Adrenal gland (tissue), 12 donors: Measurements from ENCODE around the gene NPAS3. TPM values are rescaled to one million over a fixed set of nuclear protein-coding genes. Genes with fewer than 3 reads are reported as not detected.

Source experiments
- DNase-seq, 7 donors: peaks; one replicate each; pipeline ENCODE4 v3.0.0-alpha.2; 2019 to 2020
- H3K27ac ChIP-seq, 5 donors: fragments of 200-600 bp; sonication (generic) in 4 of 5; 1 replicate in 3 of 5; 2 replicates in 2 of 5; pipeline versions ENCODE4 v1.5.1 to v1.8.0; 2016 to 2020; ENCODE audit warnings: mild to moderate bottlenecking in 1 of 5
- H3K27me3 ChIP-seq: fragments of 200-600 bp; 2 replicates; pipeline ENCODE4 v1.8.0; 2021
- H3K36me3 ChIP-seq, 2 donors: fragments of 200-600 bp; replicated peaks in 1 of 2; 1 replicate in 1 of 2; 2 replicates in 1 of 2; pipeline versions ENCODE4 v1.5.1 to v1.8.0; 2018 to 2022
- H3K4me1 ChIP-seq, 2 donors: fragments of 200-600 bp; replicated peaks in 1 of 2; 1 replicate in 1 of 2; 2 replicates in 1 of 2; pipeline versions ENCODE4 v1.5.1 to v1.8.0; 2018 to 2021
- H3K4me3 ChIP-seq, 4 donors: fragments of 200-600 bp; sonication (generic) in 3 of 4; one replicate each; pipeline ENCODE4 v1.5.1; 2016 to 2018
- H3K9me3 ChIP-seq, 3 donors: fragments of 200-600 bp; sonication (generic) in 1 of 3; replicated peaks in 1 of 3; 1 replicate in 2 of 3; 2 replicates in 1 of 3; pipeline versions ENCODE4 v1.5.1 to v1.8.0; 2016 to 2021
- CTCF ChIP-seq, 6 experiments: fragments of 450-650 bp in 4 of 6; fragments of 200-600 bp in 2 of 6; sonication (generic) in 1 of 6; IDR thresholded peaks; 1 replicate in 5 of 6; 2 replicates in 1 of 6; pipeline versions ENCODE4 v1.5.1 to v1.8.0; 2016 to 2021; ENCODE audit warnings: antibody characterized with exemption in 6 of 6, mild to moderate bottlenecking in 2 of 6, moderate library complexity in 1 of 6
- POLR2A ChIP-seq, 2 donors: fragments of 450-650 bp; IDR thresholded peaks; one replicate each; pipeline ENCODE4 v1.6.1; 2017; ENCODE audit warnings: antibody characterized with exemption in 2 of 2, mild to moderate bottlenecking in 2 of 2, moderate library complexity in 1 of 2
- WGBS, 4 donors: extraction: QIAGEN DNeasy Blood & Tissue Kit in 2 of 4; methylation state at CpG; one replicate each; pipeline versions ENCODE4 v1.1.5 to v1.1.7; 2013 to 2017; 5-methylcytosine and 5-hydroxymethylcytosine counted together
- intact Hi-C, 2 donors: fragments of 100-400 bp; cut with DNase I; formaldehyde crosslinking; loops; one replicate each; pipeline versions ENCODE4 v1.14.1 to v1.15.0; 2022 to 2023
- polyA plus RNA-seq, 3 donors: library from polyadenylated mRNA; stranded (reverse); fragments of 200-250 nt in 2 of 3; fragments of 350-450 nt in 1 of 3; fragmentation: Illumina TruSeq in 1 of 3; extraction: RNeasy Lipid Tissue Mini Kit (QIAGEN cat#74804) in 1 of 3; gene quantifications; one replicate each; pipeline ENCODE4 v1.2.3, GENCODE V29; 2013 to 2014
- total RNA-seq, 9 donors: library from RNA; depleted of rRNA in 4 of 9; stranded (reverse); fragments of >200 nt in 4 of 9; fragments of 120-200 nt in 1 of 9; fragmentation: NEBNext Ultra II Directional in 1 of 9; extraction: Animal tissue kit (Norgen Biotek cat#: 25700) in 1 of 9; gene quantifications; one replicate each; pipeline versions ENCODE4 v1.1.0 to v1.2.4, GENCODE V29; 2013 to 2023
- donor health status: healthy with polysubstance abuse.
- donor health status: Bipolar disorder and iron deficiency.
- donor health status: DM: yes; HTN: yes; CAD: no.
- donor health status: DM: no; HTN: no; CAD: no.
- donor health status: DM: no; HTN: no; CAD: no.
- donor health status: DM: yes; HTN: yes; CAD: no.

NPAS3 gene
- total and polyA plus RNA-seq, 12 donors = 0.36 to 7.5 (median 1.5) TPM

DNA sequence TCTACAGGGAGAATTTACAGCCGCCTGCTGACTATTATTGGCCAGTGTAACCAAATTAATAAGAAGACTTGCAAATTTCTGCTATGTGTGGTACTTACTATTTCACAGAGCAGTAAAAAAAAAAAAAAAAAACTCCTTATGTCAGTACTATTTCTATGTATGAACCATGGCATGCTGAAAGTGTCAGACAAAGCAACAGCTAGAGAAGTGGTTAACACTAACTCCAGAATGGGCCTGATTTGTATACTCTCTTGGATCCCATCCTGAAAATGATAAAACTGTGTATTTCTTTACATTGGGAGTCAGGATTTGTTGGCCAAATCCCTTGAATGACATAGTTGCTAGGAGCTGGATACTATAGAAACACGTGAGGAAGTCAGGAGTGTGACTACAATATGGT, 595.4 kb downstream of the NPAS3 start:
- 90 to 97% (median 93%) methylated on average over 2 of the region's 2 CpGs for WGBS, 4 donors

GRCh38 chr14:33534632-33535031, 596.0 kb downstream of the NPAS3 start:
- H3K27me3 ChIP-seq = no peaks in the 10 kb centered on the region
- H3K27ac ChIP-seq = no peak overlapping the region
- H3K36me3 ChIP-seq = no peaks in the 10 kb centered on the region
- no peaks in the 10 kb centered on the region for H3K9me3 ChIP-seq
- no peak overlapping the region for H3K4me3 ChIP-seq
- H3K4me1 ChIP-seq = no peaks in the 10 kb centered on the region
- no peak for TF ChIP-seq CTCF (IDR thresholded peaks at IDR 0.05)
- TF ChIP-seq POLR2A (IDR thresholded peaks at IDR 0.05) = no peak
- WGBS, 4 donors = 73 to 81% (median 77%) methylated on average over 6 of the region's 6 CpGs
- no peak for DNase-seq
- intact Hi-C loops = no loop called here

More for the DNA sequence above, 595.4 kb downstream of the NPAS3 start:
- Histone ChIP-seq H3K27me3 (no peaks in the 10 kb centered on the region), H3K27ac (no peak overlapping the region), H3K36me3 (no peaks in the 10 kb centered on the region), H3K9me3 (no peaks in the 10 kb centered on the region), H3K4me1 (no peaks in the 10 kb centered on the region), H3K4me3 (no peak overlapping the region)
- TF ChIP-seq POLR2A (IDR thresholded peaks at IDR 0.05) = no peak
- no peak for TF ChIP-seq CTCF (IDR thresholded peaks at IDR 0.05)
- DNase-seq = no peak
- intact Hi-C loops = no loop called here

DNA sequence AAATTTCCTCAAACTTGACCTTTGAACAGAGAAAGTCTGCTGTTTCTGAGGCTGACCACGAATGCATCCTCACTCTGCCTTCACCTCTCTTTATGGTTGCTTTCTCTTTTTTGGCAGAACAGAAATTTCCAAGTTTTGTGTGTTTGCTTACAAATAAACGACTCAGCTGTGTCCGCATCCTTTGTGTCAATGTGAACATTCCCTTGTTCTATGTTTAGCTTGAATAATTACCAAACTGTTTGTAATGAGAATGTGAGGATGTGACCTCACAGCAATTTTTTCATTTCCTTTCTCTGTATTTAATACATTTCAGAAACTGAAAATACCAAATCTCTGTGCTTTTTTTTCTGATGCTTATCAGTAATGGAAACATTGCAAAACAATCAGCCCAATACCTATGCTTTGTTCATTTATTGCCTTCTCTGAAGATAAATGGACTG, 601.3 kb downstream of the NPAS3 start:
- 50 to 59% (median 55%) methylated on average over 3 of the region's 3 CpGs for WGBS, 4 donors
- Histone ChIP-seq H3K9me3 (no peaks in the 10 kb centered on the region), H3K4me3 (no peak overlapping the region), H3K4me1 (no peaks in the 10 kb centered on the region), H3K27ac (no peak overlapping the region), H3K27me3 (no peaks in the 10 kb centered on the region), H3K36me3 (no peaks in the 10 kb centered on the region)
- DNase-seq = no peak
- no peak for TF ChIP-seq CTCF (IDR thresholded peaks at IDR 0.05)
- intact Hi-C loops = no loop called here

DNA sequence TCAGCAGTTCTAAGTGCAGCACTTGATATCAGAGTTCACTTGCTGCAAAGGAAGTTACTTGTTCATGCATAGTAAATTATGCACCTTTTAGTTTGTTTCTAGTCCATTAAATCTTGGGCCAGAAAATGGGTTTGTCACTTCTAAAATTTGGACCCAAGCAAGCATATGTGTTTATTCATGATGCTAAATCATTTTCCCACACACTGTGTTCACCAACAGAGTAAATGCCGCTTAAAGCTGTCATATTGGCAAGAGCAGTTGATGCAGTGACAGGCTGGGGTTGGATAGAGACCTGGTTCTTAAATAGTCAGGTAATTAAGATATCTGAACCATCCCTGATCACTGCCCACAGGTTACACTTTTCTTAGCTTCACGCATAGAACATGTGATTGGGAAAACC, 602.5 kb downstream of the NPAS3 start:
- no peaks in the 10 kb centered on the region for H3K27me3 ChIP-seq
- no peaks in the 10 kb centered on the region for H3K36me3 ChIP-seq
- no peak for DNase-seq
- no peaks in the 10 kb centered on the region for H3K4me1 ChIP-seq
- TF ChIP-seq CTCF (IDR thresholded peaks at IDR 0.05) (no peak), POLR2A (IDR thresholded peaks at IDR 0.05) (no peak)
- 95 to 100% (median 99%) methylated on average over 2 of the region's 2 CpGs for WGBS, 4 donors
- intact Hi-C loops = no loop called here
- H3K27ac ChIP-seq = no peak overlapping the region
- no peak overlapping the region for H3K4me3 ChIP-seq
- H3K9me3 ChIP-seq = no peaks in the 10 kb centered on the region
